DND-41 (cell line): ENCODE results near the gene SUDS3.

Experiments used
- ATAC-seq: fragments of 200-7000 bp; cut with Tn5 transposase; 3 replicates; pipeline ENCODE4 v1.9.1; 2021; ENCODE audit warnings: low read depth; ENCODE audit not compliant: insufficient read depth
- DNase-seq: peaks from one replicate; pipeline ENCODE4 v3.0.0-alpha.2; 2020
- H2AFZ ChIP-seq: 2 replicates; pipeline ENCODE4 v1.6.0; 2012; ENCODE audit warnings: low read depth, low read length
- H3K27ac ChIP-seq: 2 replicates; pipeline ENCODE4 v1.5.1; 2012; ENCODE audit warnings: low read length, inconsistent platforms
- H3K27me3 ChIP-seq: fragments of 200-600 bp; sonication (generic); 2 replicates; pipeline ENCODE4 v1.6.0; 2012; ENCODE audit warnings: low read length, mild to moderate bottlenecking, inconsistent platforms; ENCODE audit not compliant: insufficient read depth, poor library complexity
- H3K36me3 ChIP-seq: 2 replicates; pipeline ENCODE4 v1.5.1; 2012; ENCODE audit warnings: low read length, inconsistent platforms; ENCODE audit not compliant: insufficient read depth
- H3K4me1 ChIP-seq: 2 replicates; pipeline ENCODE4 v1.5.1; 2012; ENCODE audit warnings: mild to moderate bottlenecking, low read length; ENCODE audit not compliant: insufficient read depth
- H3K4me2 ChIP-seq: 2 replicates; pipeline ENCODE4 v1.6.0; 2012; ENCODE audit warnings: mild to moderate bottlenecking, moderate library complexity, low read length, inconsistent platforms; ENCODE audit not compliant: insufficient read depth
- H3K4me3 ChIP-seq, 2 experiments: fragments of 200-600 bp in 1 of 2; shearing (Covaris generic) in 1 of 2; 2 replicates each; pipeline ENCODE4 v1.5.1; 2012 to 2016; ENCODE audit warnings: inconsistent platforms in 2 of 2, low read length in 2 of 2, mild to moderate bottlenecking in 2 of 2, low read depth in 1 of 2, moderate library complexity in 1 of 2
- H3K79me2 ChIP-seq: 2 replicates; pipeline ENCODE4 v1.6.0; 2012; ENCODE audit warnings: low read length, inconsistent platforms; ENCODE audit not compliant: insufficient read depth
- H3K9ac ChIP-seq: 2 replicates; pipeline ENCODE4 v1.6.0; 2012; ENCODE audit warnings: low read depth, mild to moderate bottlenecking, inconsistent platforms, low read length, moderate library complexity
- H3K9me3 ChIP-seq: 2 replicates; pipeline ENCODE4 v1.5.1; 2012; ENCODE audit warnings: low read length, moderate library complexity, mild to moderate bottlenecking, inconsistent platforms; ENCODE audit not compliant: insufficient read depth, severe bottlenecking
- H4K20me1 ChIP-seq: 2 replicates; pipeline ENCODE4 v1.6.0; 2012; ENCODE audit warnings: low read length; ENCODE audit not compliant: insufficient read depth
- CTCF ChIP-seq: IDR thresholded peaks from 2 replicates; pipeline ENCODE4 v1.5.1; 2012; ENCODE audit warnings: borderline replicate concordance, low read length, moderate library complexity, mild to moderate bottlenecking; ENCODE audit not compliant: poor library complexity, severe bottlenecking; ENCODE audit errors: extremely low read depth
- EZH2 ChIP-seq: IDR thresholded peaks from 3 replicates; pipeline ENCODE4 v1.6.1; 2012; ENCODE audit warnings: borderline replicate concordance, low read depth, mild to moderate bottlenecking, moderate library complexity, low read length, inconsistent platforms; ENCODE audit not compliant: severe bottlenecking

The SUDS3 gene

GRCh38 chr12:118439068-118439467 lies 62.7 kb downstream of the SUDS3 start:
- H3K4me2 ChIP-seq: no peak overlapping the region
- H3K9me3 ChIP-seq: no peaks in the 10 kb centered on the region
- no peaks in the 10 kb centered on the region for H3K36me3 ChIP-seq
- H3K9ac ChIP-seq: no peak overlapping the region
- no peak for TF ChIP-seq CTCF
- no peak for TF ChIP-seq EZH2
- no peak overlapping the region for H3K4me3 ChIP-seq
- H3K27ac ChIP-seq: no peak overlapping the region
- no peaks in the 10 kb centered on the region for H4K20me1 ChIP-seq
- H3K27me3 ChIP-seq: no peaks in the 10 kb centered on the region
- no peak overlapping the region for H2AFZ ChIP-seq
- ATAC-seq: no peak
- no peaks in the 10 kb centered on the region for H3K4me1 ChIP-seq
- no peaks in the 10 kb centered on the region for H3K79me2 ChIP-seq
- no peak for DNase-seq

GRCh38 chr12:118446247-118446646 lies 69.9 kb downstream of the SUDS3 start:
- H3K79me2 ChIP-seq: no peaks in the 10 kb centered on the region
- DNase-seq (no peak), ATAC-seq (no peak)
- no peak overlapping the region for H3K9ac ChIP-seq
- no peaks in the 10 kb centered on the region for H3K27me3 ChIP-seq
- H3K9me3 ChIP-seq: no peaks in the 10 kb centered on the region
- no peaks in the 10 kb centered on the region for H4K20me1 ChIP-seq
- H3K4me2 ChIP-seq: no peak overlapping the region
- no peak overlapping the region for H3K27ac ChIP-seq
- no peaks in the 10 kb centered on the region for H3K36me3 ChIP-seq
- no peak overlapping the region for H2AFZ ChIP-seq
- no peak overlapping the region for H3K4me3 ChIP-seq
- TF ChIP-seq CTCF: no peak
- TF ChIP-seq EZH2: no peak
- no peaks in the 10 kb centered on the region for H3K4me1 ChIP-seq

DNA sequence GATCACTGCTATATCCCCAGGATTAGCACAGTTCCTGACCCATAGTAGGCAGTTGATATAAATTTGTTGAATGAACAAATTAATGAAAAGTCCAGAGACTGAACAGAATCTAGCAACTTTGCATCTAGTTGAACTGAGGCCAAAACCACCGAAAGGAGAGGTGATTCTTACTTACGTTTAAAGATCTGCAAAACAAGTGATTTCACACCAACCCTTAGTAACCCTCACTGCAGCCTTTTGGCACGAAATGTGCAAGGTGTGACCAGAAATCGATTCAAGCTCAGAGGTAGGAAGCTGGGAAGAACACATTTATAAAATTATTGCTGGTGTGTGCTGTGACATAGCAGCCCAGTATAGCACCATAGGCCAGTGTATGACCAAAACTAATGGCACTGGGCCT lies 70.8 kb downstream of the SUDS3 start:
- no peak overlapping the region for H3K4me2 ChIP-seq
- no peaks in the 10 kb centered on the region for H3K79me2 ChIP-seq
- no peaks in the 10 kb centered on the region for H3K4me1 ChIP-seq
- H3K36me3 ChIP-seq: no peaks in the 10 kb centered on the region
- no peaks in the 10 kb centered on the region for H4K20me1 ChIP-seq
- no peaks in the 10 kb centered on the region for H3K27me3 ChIP-seq
- ATAC-seq (no peak), DNase-seq (no peak)
- H2AFZ ChIP-seq: no peak overlapping the region
- H3K4me3 ChIP-seq: no peak overlapping the region
- no peak for TF ChIP-seq EZH2
- TF ChIP-seq CTCF: no peak
- no peaks in the 10 kb centered on the region for H3K9me3 ChIP-seq
- H3K27ac ChIP-seq: no peak overlapping the region
- H3K9ac ChIP-seq: no peak overlapping the region

DNA sequence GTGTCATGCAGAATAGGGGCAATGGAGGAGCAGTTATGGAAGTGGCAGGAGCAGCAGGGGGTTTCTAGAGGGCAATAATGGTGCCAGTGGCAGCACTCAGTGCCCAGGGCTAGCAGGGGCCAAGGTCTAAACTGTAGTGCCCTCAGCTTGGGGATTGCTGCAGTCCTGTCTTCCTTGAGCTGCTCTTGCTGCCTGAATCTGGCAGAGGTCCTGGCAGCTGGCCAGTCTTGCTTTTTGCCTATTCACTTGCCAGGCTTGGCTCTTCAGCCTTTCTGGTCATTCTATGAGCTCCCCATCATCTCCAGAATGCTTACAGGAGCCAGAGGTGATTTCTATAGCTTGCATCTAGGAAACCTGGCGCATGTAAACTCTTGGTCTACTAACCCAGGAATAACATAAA lies 72.0 kb downstream of the SUDS3 start:
- Histone ChIP-seq H3K4me2 (no peak overlapping the region), H3K27ac (no peak overlapping the region), H3K4me1 (no peaks in the 10 kb centered on the region), H4K20me1 (no peaks in the 10 kb centered on the region), H3K27me3 (no peaks in the 10 kb centered on the region), H3K9ac (no peak overlapping the region), H2AFZ (no peak overlapping the region), H3K4me3 (no peak overlapping the region), H3K79me2 (no peaks in the 10 kb centered on the region), H3K36me3 (no peaks in the 10 kb centered on the region), H3K9me3 (no peaks in the 10 kb centered on the region)
- no peak for TF ChIP-seq CTCF
- no peak for TF ChIP-seq EZH2
- DNase-seq (no peak), ATAC-seq (no peak)
